ENCODE measurements around the gene RGS9. TPM values are rescaled to one million over a fixed set of nuclear protein-coding genes. Genes with fewer than 3 reads are reported as not detected.

Gene RGS9
- total RNA-seq, 2 experiments from 2014 or later: 13.7 to 26.4 TPM

DNA sequence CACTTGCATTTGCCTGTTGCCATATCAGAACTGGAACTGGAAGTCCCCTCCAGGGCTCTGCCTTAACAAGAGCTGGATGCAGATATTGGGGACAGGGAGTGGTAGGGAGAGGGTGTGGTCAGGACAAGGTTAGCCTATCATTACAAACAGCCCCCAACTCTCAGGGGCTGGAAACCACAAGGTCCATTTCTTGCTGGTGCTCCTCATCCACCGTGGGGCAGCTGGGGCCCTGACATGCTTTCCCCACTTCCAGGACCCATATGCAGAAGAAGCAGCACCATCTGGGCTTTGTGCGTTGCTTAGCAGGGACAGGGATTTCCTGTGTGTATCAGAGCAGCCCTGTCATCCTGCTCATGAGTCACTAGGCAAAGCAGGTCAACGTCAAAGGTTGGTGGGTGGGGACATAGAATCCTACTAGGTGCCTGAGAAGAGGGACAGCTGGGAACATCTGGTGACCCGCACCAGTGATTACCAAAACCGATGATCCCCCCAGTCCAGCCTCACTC is 26.9 kb downstream of the RGS9 start:
- no TSS peak for BruUV-seq (replicated peaks)
- Histone ChIP-seq H3K9me2 (ENCODE audit: insufficient read depth, low read length) (no peaks in the 10 kb centered on the region), H4K20me1 (ENCODE audit: insufficient read depth, low read length) (no peaks in the 10 kb centered on the region), H3K4me2 (ENCODE audit: low read length) (peak overlapping the region; percentile 52), H3K27ac (ENCODE audit: low read depth, low read length, poor library complexity, severe bottlenecking) (peak overlapping the region; percentile 39), H3K36me3 (ENCODE audit: insufficient read depth, low read length) (peaks cover 5% of the 10 kb centered on the region; the same call in 1 of the 2 replicates), H3K4me1 (ENCODE audit: insufficient read depth, low read length, poor library complexity, severe bottlenecking) (peaks cover 22% of the 10 kb centered on the region), H3K79me2 (ENCODE audit: insufficient read depth, low read depth, low read length) (no peaks in the 10 kb centered on the region), H3K9me3 (ENCODE audit: low read length) (no peaks in the 10 kb centered on the region), H3K4me3 (ENCODE audit: low read depth, low read length, poor library complexity, severe bottlenecking) (peak overlapping the region; percentile 8), H2AFZ (ENCODE audit: low read length) (peak overlapping the region; percentile 4; the same call in 1 of the 2 replicates)
- intact Hi-C loops (cut with micrococcal nuclease; ENCODE audit: unreplicated experiment): no loop called here
- POLR2A ChIA-PET: interaction anchor here (1.1 kb wide), 1 partner anchor 9 kb away, joined by 4 read pairs; no protein-coding TSS in a partner anchor
- DNase-seq (ENCODE audit: low spot score): peak; percentile 81
- CTCF ChIA-PET (ENCODE audit: unreplicated experiment): no interaction called here
- no peak for TF ChIP-seq EZH2phosphoT487 (IDR thresholded peaks at IDR 0.05; ENCODE audit: borderline replicate concordance, low read depth, low read length)
- TF ChIP-seq, protein P1, sequence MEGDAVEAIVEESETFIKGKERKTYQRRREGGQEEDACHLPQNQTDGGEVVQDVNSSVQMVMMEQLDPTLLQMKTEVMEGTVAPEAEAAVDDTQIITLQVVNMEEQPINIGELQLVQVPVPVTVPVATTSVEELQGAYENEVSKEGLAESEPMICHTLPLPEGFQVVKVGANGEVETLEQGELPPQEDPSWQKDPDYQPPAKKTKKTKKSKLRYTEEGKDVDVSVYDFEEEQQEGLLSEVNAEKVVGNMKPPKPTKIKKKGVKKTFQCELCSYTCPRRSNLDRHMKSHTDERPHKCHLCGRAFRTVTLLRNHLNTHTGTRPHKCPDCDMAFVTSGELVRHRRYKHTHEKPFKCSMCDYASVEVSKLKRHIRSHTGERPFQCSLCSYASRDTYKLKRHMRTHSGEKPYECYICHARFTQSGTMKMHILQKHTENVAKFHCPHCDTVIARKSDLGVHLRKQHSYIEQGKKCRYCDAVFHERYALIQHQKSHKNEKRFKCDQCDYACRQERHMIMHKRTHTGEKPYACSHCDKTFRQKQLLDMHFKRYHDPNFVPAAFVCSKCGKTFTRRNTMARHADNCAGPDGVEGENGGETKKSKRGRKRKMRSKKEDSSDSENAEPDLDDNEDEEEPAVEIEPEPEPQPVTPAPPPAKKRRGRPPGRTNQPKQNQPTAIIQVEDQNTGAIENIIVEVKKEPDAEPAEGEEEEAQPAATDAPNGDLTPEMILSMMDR (conservative IDR thresholded peaks at IDR 0.05; ENCODE audit: low read length): no peak

DNA sequence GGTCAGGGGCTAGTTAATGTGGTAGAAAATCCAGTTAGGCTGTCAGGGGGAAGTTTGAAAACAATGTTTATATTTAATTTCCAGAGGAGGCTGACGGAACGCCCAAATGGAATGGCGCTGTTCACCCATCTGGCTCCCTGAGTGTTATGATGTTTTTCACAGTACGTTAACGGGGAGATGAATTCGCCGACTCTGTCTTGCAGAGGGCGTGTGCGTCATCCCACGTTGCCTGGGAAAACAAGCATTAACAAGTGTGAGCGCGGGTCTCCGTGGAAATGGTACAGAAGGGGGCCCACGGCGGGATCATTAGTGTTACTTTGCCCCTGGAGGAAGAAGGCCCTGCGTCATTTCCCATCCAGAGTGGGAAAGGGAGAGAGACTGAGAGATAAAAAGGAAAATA is 29.6 kb downstream of the RGS9 start:
- no TSS peak for BruUV-seq (replicated peaks)
- TF ChIP-seq EZH2phosphoT487 (IDR thresholded peaks at IDR 0.05; ENCODE audit: borderline replicate concordance, low read depth, low read length): no peak
- TF ChIP-seq, protein P1 (conservative IDR thresholded peaks at IDR 0.05; ENCODE audit: low read length): no peak
- no peaks in the 10 kb centered on the region for H3K9me2 ChIP-seq (ENCODE audit: insufficient read depth, low read length)
- no peaks in the 10 kb centered on the region for H3K79me2 ChIP-seq (ENCODE audit: insufficient read depth, low read depth, low read length)
- H4K20me1 ChIP-seq (ENCODE audit: insufficient read depth, low read length): no peaks in the 10 kb centered on the region
- peaks cover 8% of the 10 kb centered on the region; the same call in 1 of the 2 replicates for H3K36me3 ChIP-seq (ENCODE audit: insufficient read depth, low read length)
- no peak overlapping the region for H3K4me3 ChIP-seq (ENCODE audit: low read depth, low read length, poor library complexity, severe bottlenecking)
- H2AFZ ChIP-seq (ENCODE audit: low read length): no peak overlapping the region
- ChIA-PET POLR2A (interaction anchor here (1.0 kb wide), 1 partner anchor 9 kb away, joined by 4 read pairs; no protein-coding TSS in a partner anchor), CTCF (ENCODE audit: unreplicated experiment) (no interaction called here)
- intact Hi-C loops (cut with micrococcal nuclease; ENCODE audit: unreplicated experiment): no loop called here
- DNase-seq (ENCODE audit: low spot score): no peak
- no peak overlapping the region for H3K4me2 ChIP-seq (ENCODE audit: low read length)
- H3K27ac ChIP-seq (ENCODE audit: low read depth, low read length, poor library complexity, severe bottlenecking): no peak overlapping the region
- no peaks in the 10 kb centered on the region for H3K9me3 ChIP-seq (ENCODE audit: low read length)
- H3K4me1 ChIP-seq (ENCODE audit: insufficient read depth, low read length, poor library complexity, severe bottlenecking): peaks cover 28% of the 10 kb centered on the region

DNA sequence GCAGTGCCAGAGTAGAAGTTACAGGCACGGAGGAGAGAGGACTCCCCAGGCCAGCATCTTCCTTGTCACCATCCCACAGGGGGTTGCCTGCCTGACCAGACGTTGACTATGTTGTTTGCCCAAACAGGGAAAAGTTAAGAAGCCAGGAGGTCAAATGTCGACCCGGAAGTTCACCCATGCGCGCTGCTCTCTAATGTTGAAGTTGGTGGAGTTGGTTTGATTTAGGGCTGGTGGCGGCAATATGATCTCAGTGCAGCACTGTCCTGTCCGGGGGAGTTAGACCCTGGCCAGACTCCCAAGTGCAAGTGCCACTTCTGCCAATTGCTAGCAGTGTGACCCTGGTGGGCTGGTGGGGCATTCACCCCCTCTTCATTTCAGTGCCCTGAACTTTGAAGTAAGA is 30.4 kb downstream of the RGS9 start:
- H3K4me1 ChIP-seq (ENCODE audit: insufficient read depth, low read length, poor library complexity, severe bottlenecking): peaks cover 35% of the 10 kb centered on the region
- intact Hi-C loops (cut with micrococcal nuclease; ENCODE audit: unreplicated experiment): no loop called here
- no peak for DNase-seq (ENCODE audit: low spot score)
- no peak overlapping the region for H3K4me2 ChIP-seq (ENCODE audit: low read length)
- no TSS peak for BruUV-seq (replicated peaks)
- POLR2A ChIA-PET: no interaction called here
- H3K27ac ChIP-seq (ENCODE audit: low read depth, low read length, poor library complexity, severe bottlenecking): no peak overlapping the region
- TF ChIP-seq EZH2phosphoT487 (IDR thresholded peaks at IDR 0.05; ENCODE audit: borderline replicate concordance, low read depth, low read length): no peak
- TF ChIP-seq, protein P1 (conservative IDR thresholded peaks at IDR 0.05; ENCODE audit: low read length): no peak
- no peaks in the 10 kb centered on the region for H4K20me1 ChIP-seq (ENCODE audit: insufficient read depth, low read length)
- CTCF ChIA-PET (ENCODE audit: unreplicated experiment): no interaction called here
- no peak overlapping the region for H3K4me3 ChIP-seq (ENCODE audit: low read depth, low read length, poor library complexity, severe bottlenecking)
- no peaks in the 10 kb centered on the region for H3K9me3 ChIP-seq (ENCODE audit: low read length)
- H3K79me2 ChIP-seq (ENCODE audit: insufficient read depth, low read depth, low read length): no peaks in the 10 kb centered on the region
- peaks cover 8% of the 10 kb centered on the region; the same call in 1 of the 2 replicates for H3K36me3 ChIP-seq (ENCODE audit: insufficient read depth, low read length)
- no peak overlapping the region for H2AFZ ChIP-seq (ENCODE audit: low read length)
- no peaks in the 10 kb centered on the region for H3K9me2 ChIP-seq (ENCODE audit: insufficient read depth, low read length)

All from OCI-LY7 (cell line).